Fibroblast of lung (primary cell): Measurements from ENCODE around the gene SELENOW. TPM values are rescaled to one million over a fixed set of nuclear protein-coding genes. Genes with fewer than 3 reads are reported as not detected.
A peak's percentile ranks its signal among the peaks of the same experiment; 100 is the strongest.

ENCODE experiments used
- DNase-seq, 2 donors: peaks; one replicate each; pipeline versions ENCODE4 v3.0.0 to v3.0.0-alpha.2; 2010; ENCODE audit warnings: low read depth in 2 of 2
- H2AFZ ChIP-seq: 2 replicates; pipeline ENCODE4 v1.5.1; 2012; ENCODE audit warnings: low read length, control low read depth, inconsistent platforms
- H3K27ac ChIP-seq: 2 replicates; pipeline ENCODE4 v1.5.1; 2011; ENCODE audit warnings: low read length, control low read depth; ENCODE audit not compliant: insufficient read depth
- H3K27me3 ChIP-seq: 2 replicates; pipeline ENCODE4 v1.5.1; 2011; ENCODE audit warnings: mild to moderate bottlenecking, low read length; ENCODE audit not compliant: control insufficient read depth, insufficient read depth
- H3K36me3 ChIP-seq: 2 replicates; pipeline ENCODE4 v1.5.1; 2011; ENCODE audit warnings: low read length; ENCODE audit not compliant: control insufficient read depth, insufficient read depth
- H3K4me1 ChIP-seq: 2 replicates; pipeline ENCODE4 v1.5.1; 2011; ENCODE audit warnings: low read length; ENCODE audit not compliant: control insufficient read depth, insufficient read depth; ENCODE audit errors: extremely low read depth
- H3K4me2 ChIP-seq: 2 replicates; pipeline ENCODE4 v1.5.1; 2011; ENCODE audit warnings: low read length, control low read depth; ENCODE audit not compliant: insufficient read depth; ENCODE audit errors: extremely low read depth
- H3K4me3 ChIP-seq, 4 experiments: fragments of 200-600 bp in 1 of 4; sonication (generic) in 1 of 4; replicated peaks in 1 of 4; 2 replicates each; pipeline ENCODE4 v1.5.1; 2011 to 2016; ENCODE audit warnings: low read length in 4 of 4, low read depth in 3 of 4, mild to moderate bottlenecking in 3 of 4, control low read depth in 2 of 4, inconsistent platforms in 1 of 4, mixed read lengths in 1 of 4; ENCODE audit not compliant: insufficient read depth in 1 of 4; ENCODE audit errors: control extremely low read depth in 1 of 4
- H3K79me2 ChIP-seq: 2 replicates; pipeline ENCODE4 v1.5.1; 2012; ENCODE audit warnings: mild to moderate bottlenecking, low read length, inconsistent platforms; ENCODE audit not compliant: control insufficient read depth, insufficient read depth
- H3K9ac ChIP-seq: 2 replicates; pipeline ENCODE4 v1.5.1; 2011; ENCODE audit warnings: mild to moderate bottlenecking, low read length, control low read depth; ENCODE audit not compliant: insufficient read depth
- H3K9me3 ChIP-seq: 2 replicates; pipeline ENCODE4 v1.5.1; 2012; ENCODE audit warnings: low read depth, low read length; ENCODE audit not compliant: control insufficient read depth, insufficient read depth
- H4K20me1 ChIP-seq: 2 replicates; pipeline ENCODE4 v1.5.1; 2011; ENCODE audit warnings: low read length; ENCODE audit not compliant: control insufficient read depth, insufficient read depth; ENCODE audit errors: extremely low read depth
- CTCF ChIP-seq, 2 donors: IDR thresholded peaks in 1 of 2; conservative IDR thresholded peaks in 1 of 2; 1 replicate in 1 of 2; 2 replicates in 1 of 2; pipeline ENCODE4 v1.5.1; 2011 to 2012; ENCODE audit warnings: low read length in 2 of 2, control low read depth in 1 of 2, inconsistent platforms in 1 of 2, low read depth in 1 of 2, mild to moderate bottlenecking in 1 of 2
- EZH2 ChIP-seq: IDR thresholded peaks from 2 replicates; pipeline ENCODE4 v1.5.1; 2012; ENCODE audit warnings: low read length, control low read depth, mild to moderate bottlenecking; ENCODE audit errors: missing control alignments
- polyA plus RNA-seq, 2 donors: library from polyadenylated mRNA; depleted of rRNA in 1 of 2; stranded (reverse) in 1 of 2; unstranded in 1 of 2; fragments of >200 nt; gene quantifications; 2 replicates each; pipeline ENCODE4 v1.2.1, GENCODE V29; 2011 to 2012; ENCODE audit warnings: missing spikeins in 1 of 2
- total RNA-seq: library from RNA; depleted of rRNA; stranded (reverse); fragments of >200 nt; gene quantifications from 2 replicates; pipeline ENCODE4 v1.2.1, GENCODE V29; 2014

SELENOW gene
- total and polyA plus RNA-seq, 2 donors (not counting 1 experiment from before 2014, with no cell fraction given), result 155 to 250 TPM

GRCh38 chr19:47779524-47780214 is 1.2 kb downstream of the SELENOW start:
- Histone ChIP-seq H3K36me3 (peaks cover 12% of the 10 kb centered on the region), H3K4me1 (peaks cover 3% of the 10 kb centered on the region), H4K20me1 (no peaks in the 10 kb centered on the region), H2AFZ (no peak overlapping the region), H3K9ac (no peak overlapping the region), H3K4me2 (peak overlapping the region; percentile 84), H3K27ac (no peak overlapping the region), H3K79me2 (peaks cover 31% of the 10 kb centered on the region), H3K27me3 (no peaks in the 10 kb centered on the region), H3K4me3 (peak overlapping the region; percentile 85 to 96 (median 88)), H3K9me3 (no peaks in the 10 kb centered on the region)
- TF ChIP-seq CTCF (conservative IDR thresholded peaks at IDR 0.05 in 1 of 2, IDR thresholded peaks at IDR 0.05 in 1 of 2; ENCODE audit: low read depth in 1 of 2, low read length in 2 of 2) (no peak), EZH2 (no peak)
- no peak for DNase-seq

- Histone ChIP-seq H3K4me1 (peaks cover 3% of the 10 kb centered on the region), H3K79me2 (peaks cover 31% of the 10 kb centered on the region), H3K27ac (no peak overlapping the region), H3K4me3 (peak overlapping the region in 3 of 4 experiments; percentile 85 to 96 (median 86)), H3K27me3 (no peaks in the 10 kb centered on the region), H3K36me3 (peaks cover 12% of the 10 kb centered on the region), H4K20me1 (no peaks in the 10 kb centered on the region), H3K9ac (no peak overlapping the region), H3K9me3 (no peaks in the 10 kb centered on the region), H2AFZ (no peak overlapping the region), H3K4me2 (peak overlapping the region; percentile 84)
- DNase-seq, result no peak
- TF ChIP-seq EZH2, result no peak
- no peak for TF ChIP-seq CTCF (conservative IDR thresholded peaks at IDR 0.05 in 1 of 2, IDR thresholded peaks at IDR 0.05 in 1 of 2; ENCODE audit: low read depth in 1 of 2, low read length in 2 of 2)
Observed at GRCh38 chr19:47780215-47780551, 1.7 kb downstream of the SELENOW start.

- no peak overlapping the region for H3K27ac ChIP-seq
Observed at GRCh38 chr19:47781590-47782262, 3.2 kb downstream of the SELENOW start.

More at GRCh38 chr19:47781590-47782262, 3.2 kb downstream of the SELENOW start:
- Histone ChIP-seq H4K20me1 (no peaks in the 10 kb centered on the region), H3K36me3 (peaks cover 12% of the 10 kb centered on the region), H3K4me3 (no peak overlapping the region), H3K79me2 (peaks cover 31% of the 10 kb centered on the region), H3K27me3 (no peaks in the 10 kb centered on the region), H2AFZ (no peak overlapping the region), H3K4me1 (peaks cover 3% of the 10 kb centered on the region), H3K9me3 (no peaks in the 10 kb centered on the region), H3K4me2 (no peak overlapping the region), H3K9ac (no peak overlapping the region)
- TF ChIP-seq CTCF (conservative IDR thresholded peaks at IDR 0.05 in 1 of 2, IDR thresholded peaks at IDR 0.05 in 1 of 2; ENCODE audit: low read depth in 1 of 2, low read length in 2 of 2), result no peak
- TF ChIP-seq EZH2, result no peak
- DNase-seq, result no peak
